Activated CD4-positive, alpha-beta T cell treated with anti-CD3 and anti-CD28 coated beads for 48 hours (primary cell): ENCODE data around the gene PLD3.
"Not testable (repeated sequence)": the region's sequence is repeated elsewhere in the genome, so short reads cannot be mapped to it uniquely, and the experiment has no call there.

Experiments
- DNase-seq: peaks from one replicate; pipeline ENCODE4 v3.0.0-alpha.2; 2020

The PLD3 gene

GRCh38 chr19:40333083-40333482 is 15.4 kb upstream of the PLD3 start:
- not testable (repeated sequence) for DNase-seq

- DNase-seq: no peak
Observed at GRCh38 chr19:40335101-40335500, 13.4 kb upstream of the PLD3 start.

GRCh38 chr19:40335855-40336600 is 12.5 kb upstream of the PLD3 start:
- DNase-seq: no peak

GRCh38 chr19:40336601-40336900 is 11.9 kb upstream of the PLD3 start:
- DNase-seq: no peak

- no peak for DNase-seq
Observed at GRCh38 chr19:40337107-40337506, 11.4 kb upstream of the PLD3 start.

- no peak for DNase-seq
Observed at GRCh38 chr19:40337594-40337993, 10.9 kb upstream of the PLD3 start.

- DNase-seq: no peak
Observed at GRCh38 chr19:40339018-40339728, 9.3 kb upstream of the PLD3 start.

GRCh38 chr19:40341601-40342482 is 6.7 kb upstream of the PLD3 start:
- no peak for DNase-seq

- no peak for DNase-seq
Observed at GRCh38 chr19:40342644-40343311, 5.7 kb upstream of the PLD3 start.

- DNase-seq: no peak
Observed at GRCh38 chr19:40344422-40344821, 4.1 kb upstream of the PLD3 start.

GRCh38 chr19:40348961-40349507 is 539 bp downstream of the PLD3 start:
- peak; percentile 10 for DNase-seq

- DNase-seq: no peak
Observed at GRCh38 chr19:40355975-40356680, 7.6 kb downstream of the PLD3 start.

- DNase-seq: no peak
Observed at GRCh38 chr19:40356681-40357595, 8.4 kb downstream of the PLD3 start.

- no peak for DNase-seq
Observed at GRCh38 chr19:40357640-40358039, 9.1 kb downstream of the PLD3 start.

GRCh38 chr19:40358773-40359172 is 10.3 kb downstream of the PLD3 start:
- DNase-seq: no peak

- no peak for DNase-seq
Observed at GRCh38 chr19:40360020-40360707, 11.7 kb downstream of the PLD3 start.

- DNase-seq: no peak
Observed at GRCh38 chr19:40360708-40361241, 12.3 kb downstream of the PLD3 start.

GRCh38 chr19:40362160-40362559 is 13.7 kb downstream of the PLD3 start:
- DNase-seq: no peak

GRCh38 chr19:40363069-40363468 is 14.6 kb downstream of the PLD3 start:
- no peak for DNase-seq

- no peak for DNase-seq
Observed at GRCh38 chr19:40365010-40365409, 16.5 kb downstream of the PLD3 start.
